Esophagus (tissue), 2 donors: ENCODE measurements around the gene CISH. TPM values are rescaled to one million over a fixed set of nuclear protein-coding genes. Genes with fewer than 3 reads are reported as not detected.

Experiments used
- H3K27ac ChIP-seq, 2 donors: one replicate each; pipeline ENCODE4 v1.5.1; 2013; ENCODE audit warnings: low read depth in 2 of 2, mild to moderate bottlenecking in 2 of 2, inconsistent platforms in 1 of 2, low read length in 1 of 2, moderate library complexity in 1 of 2
- H3K27me3 ChIP-seq, 2 donors: one replicate each; pipeline ENCODE4 v1.6.1; 2013; ENCODE audit warnings: low read length in 2 of 2, control low read depth in 1 of 2, mild to moderate bottlenecking in 1 of 2; ENCODE audit not compliant: insufficient read depth in 2 of 2, control insufficient read depth in 1 of 2
- H3K36me3 ChIP-seq, 2 donors: one replicate each; pipeline ENCODE4 v1.6.1; 2013; ENCODE audit warnings: low read length in 1 of 2; ENCODE audit not compliant: control insufficient read depth in 2 of 2, insufficient read depth in 2 of 2
- H3K4me1 ChIP-seq, 2 donors: one replicate each; pipeline ENCODE4 v1.6.1; 2013; ENCODE audit warnings: low read length in 1 of 2; ENCODE audit not compliant: control insufficient read depth in 2 of 2, insufficient read depth in 2 of 2
- H3K4me3 ChIP-seq, 2 donors: one replicate each; pipeline ENCODE4 v1.5.1; 2013; ENCODE audit warnings: low read length in 2 of 2, mild to moderate bottlenecking in 2 of 2, low read depth in 1 of 2, moderate library complexity in 1 of 2
- H3K9me3 ChIP-seq, 2 donors: one replicate each; pipeline ENCODE4 v1.6.1; 2013; ENCODE audit warnings: mild to moderate bottlenecking in 2 of 2, low read depth in 1 of 2, low read length in 1 of 2, moderate library complexity in 1 of 2; ENCODE audit not compliant: control insufficient read depth in 2 of 2, insufficient read depth in 1 of 2
- WGBS, 2 donors: extraction: QIAGEN DNeasy Blood & Tissue Kit; methylation state at CpG; one replicate each; pipeline ENCODE4 v1.1.7; 2013; 5-methylcytosine and 5-hydroxymethylcytosine counted together
- polyA plus RNA-seq, 2 donors: library from polyadenylated mRNA; stranded (reverse); fragments of 200-250 nt; gene quantifications; one replicate each; pipeline ENCODE4 v1.2.3, GENCODE V29; 2013
- donor health status: healthy with polysubstance abuse.
- donor health status: Bipolar disorder and iron deficiency.

The CISH gene
- polyA plus RNA-seq, 2 donors = 5.5 to 7.0 TPM

- Histone ChIP-seq H3K36me3 (peaks cover 0 to 3% of the 10 kb centered on the region in 2 donors), H3K4me3 (no peak overlapping the region), H3K9me3 (no peaks in the 10 kb centered on the region), H3K27me3 (no peaks in the 10 kb centered on the region), H3K27ac (no peak overlapping the region), H3K4me1 (peaks cover 0 to 3% of the 10 kb centered on the region in 2 donors)
- 69 to 72% methylated on average over 3 of the region's 3 CpGs for WGBS, 2 donors
Observed at GRCh38 chr3:50653937-50654595, 42.5 kb upstream of the CISH start.

- H3K4me1 ChIP-seq = peaks cover 0 to 3% of the 10 kb centered on the region in 2 donors
- WGBS, 2 donors = 79 to 89% methylated on average over 2 of the region's 2 CpGs
- no peaks in the 10 kb centered on the region for H3K9me3 ChIP-seq
- no peaks in the 10 kb centered on the region for H3K27me3 ChIP-seq
- H3K4me3 ChIP-seq = no peak overlapping the region
- H3K36me3 ChIP-seq = peaks cover 8 to 10% of the 10 kb centered on the region in 2 donors
- H3K27ac ChIP-seq = no peak overlapping the region
Observed at GRCh38 chr3:50652709-50653108, 41.1 kb upstream of the CISH start.

- Histone ChIP-seq H3K27ac (no peak overlapping the region), H3K4me1 (peaks cover 0 to 3% of the 10 kb centered on the region in 2 donors), H3K4me3 (no peak overlapping the region), H3K27me3 (no peaks in the 10 kb centered on the region), H3K9me3 (no peaks in the 10 kb centered on the region), H3K36me3 (peaks cover 8 to 10% of the 10 kb centered on the region in 2 donors)
- WGBS, 2 donors = 65% methylated on average over 7 of the region's 7 CpGs
Observed at GRCh38 chr3:50651920-50652529, 40.5 kb upstream of the CISH start.

- Histone ChIP-seq H3K4me3 (no peak overlapping the region), H3K36me3 (peaks cover 10 to 14% of the 10 kb centered on the region in 2 donors), H3K9me3 (no peaks in the 10 kb centered on the region), H3K4me1 (peaks cover 0 to 3% of the 10 kb centered on the region in 2 donors), H3K27me3 (no peaks in the 10 kb centered on the region), H3K27ac (no peak overlapping the region)
- WGBS, 2 donors = 72 to 85% methylated on average over 8 of the region's 8 CpGs
Observed at GRCh38 chr3:50651445-50651844, 39.9 kb upstream of the CISH start.

GRCh38 chr3:50650018-50650417 lies 38.4 kb upstream of the CISH start:
- Histone ChIP-seq H3K27ac (no peak overlapping the region), H3K4me1 (peaks cover 0 to 3% of the 10 kb centered on the region in 2 donors), H3K4me3 (no peak overlapping the region), H3K36me3 (peaks cover 14 to 23% of the 10 kb centered on the region in 2 donors), H3K27me3 (no peaks in the 10 kb centered on the region), H3K9me3 (no peaks in the 10 kb centered on the region)
- 88% methylated on average over 1 of the region's 1 CpG for WGBS, 2 donors

- H3K4me3 ChIP-seq = no peak overlapping the region
- H3K36me3 ChIP-seq = peaks cover 14 to 23% of the 10 kb centered on the region in 2 donors
- H3K27me3 ChIP-seq = no peaks in the 10 kb centered on the region
- no peaks in the 10 kb centered on the region for H3K9me3 ChIP-seq
- H3K4me1 ChIP-seq = peaks cover 0 to 3% of the 10 kb centered on the region in 2 donors
- 75 to 78% methylated on average over 8 of the region's 8 CpGs for WGBS, 2 donors
- no peak overlapping the region for H3K27ac ChIP-seq
Observed at GRCh38 chr3:50649451-50649931, 37.9 kb upstream of the CISH start.

GRCh38 chr3:50648944-50649343 lies 37.4 kb upstream of the CISH start:
- H3K9me3 ChIP-seq = no peaks in the 10 kb centered on the region
- 89 to 91% methylated on average over 2 of the region's 2 CpGs for WGBS, 2 donors
- no peaks in the 10 kb centered on the region for H3K27me3 ChIP-seq
- no peak overlapping the region for H3K4me3 ChIP-seq
- H3K36me3 ChIP-seq = peaks cover 14 to 23% of the 10 kb centered on the region in 2 donors
- H3K4me1 ChIP-seq = peaks cover 0 to 3% of the 10 kb centered on the region in 2 donors
- H3K27ac ChIP-seq = no peak overlapping the region

GRCh38 chr3:50648313-50648712 lies 36.7 kb upstream of the CISH start:
- no peak overlapping the region for H3K27ac ChIP-seq
- no peaks in the 10 kb centered on the region for H3K27me3 ChIP-seq
- H3K4me3 ChIP-seq = no peak overlapping the region
- peaks cover 0 to 3% of the 10 kb centered on the region in 2 donors for H3K4me1 ChIP-seq
- 64 to 75% methylated on average over 6 of the region's 6 CpGs for WGBS, 2 donors
- peaks cover 14 to 24% of the 10 kb centered on the region in 2 donors for H3K36me3 ChIP-seq
- no peaks in the 10 kb centered on the region for H3K9me3 ChIP-seq

- H3K27me3 ChIP-seq = no peaks in the 10 kb centered on the region
- no peak overlapping the region for H3K4me3 ChIP-seq
- H3K4me1 ChIP-seq = peaks cover 0 to 3% of the 10 kb centered on the region in 2 donors
- H3K9me3 ChIP-seq = no peaks in the 10 kb centered on the region
- WGBS, 2 donors = 91% methylated on average over 2 of the region's 2 CpGs
- no peak overlapping the region for H3K27ac ChIP-seq
- H3K36me3 ChIP-seq = peaks cover 21 to 33% of the 10 kb centered on the region in 2 donors
Observed at GRCh38 chr3:50645378-50645777, 33.8 kb upstream of the CISH start.
